Mucosa of stomach (tissue), 1 donor: ENCODE measurements around the gene GNA12.

ENCODE experiments used
- H3K27me3 ChIP-seq: one replicate; pipeline ENCODE4 v1.7.0; 2013; ENCODE audit warnings: mild to moderate bottlenecking, low read length; ENCODE audit not compliant: control insufficient read depth, insufficient read depth
- H3K36me3 ChIP-seq: one replicate; pipeline ENCODE4 v1.7.0; 2013; ENCODE audit warnings: low read length; ENCODE audit not compliant: control insufficient read depth, insufficient read depth
- H3K4me1 ChIP-seq: one replicate; pipeline ENCODE4 v1.7.0; 2013; ENCODE audit warnings: mild to moderate bottlenecking, low read length; ENCODE audit not compliant: control insufficient read depth, insufficient read depth
- H3K4me3 ChIP-seq: one replicate; pipeline ENCODE4 v1.7.0; 2013; ENCODE audit warnings: low read length
- H3K9ac ChIP-seq: one replicate; pipeline ENCODE4 v1.7.0; 2013; ENCODE audit warnings: mild to moderate bottlenecking, low read length, moderate library complexity
- H3K9me3 ChIP-seq: one replicate; pipeline ENCODE4 v1.7.0; 2013; ENCODE audit warnings: mild to moderate bottlenecking, low read length, moderate library complexity; ENCODE audit not compliant: control insufficient read depth
- donor health status: Pancreatic carcinoma.

The GNA12 gene

DNA sequence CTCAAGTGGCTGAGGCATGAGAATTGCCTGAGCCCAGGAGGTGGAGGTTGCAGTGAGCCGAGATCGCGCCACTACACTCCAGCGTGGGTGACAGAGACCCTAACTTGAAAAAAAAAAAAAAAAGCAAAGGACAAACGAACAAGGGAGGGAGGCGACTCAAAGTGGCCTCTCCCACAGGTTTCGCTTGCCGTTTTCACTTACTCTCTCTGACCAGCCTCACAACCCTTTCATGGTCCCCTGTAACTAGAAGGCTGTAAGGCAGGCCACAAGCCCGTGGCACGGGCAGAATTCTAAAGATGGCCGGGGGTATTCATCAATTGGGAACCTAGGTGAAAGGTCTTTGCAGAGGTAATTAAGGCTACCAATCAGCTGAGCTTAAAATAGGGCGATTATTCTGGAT is 25.5 kb downstream of the GNA12 start:
- peaks cover 16% of the 10 kb centered on the region for H3K4me1 ChIP-seq
- H3K27me3 ChIP-seq, result no peaks in the 10 kb centered on the region
- no peak overlapping the region for H3K4me3 ChIP-seq
- no peaks in the 10 kb centered on the region for H3K9me3 ChIP-seq
- H3K36me3 ChIP-seq, result no peaks in the 10 kb centered on the region
- H3K9ac ChIP-seq, result no peak overlapping the region

DNA sequence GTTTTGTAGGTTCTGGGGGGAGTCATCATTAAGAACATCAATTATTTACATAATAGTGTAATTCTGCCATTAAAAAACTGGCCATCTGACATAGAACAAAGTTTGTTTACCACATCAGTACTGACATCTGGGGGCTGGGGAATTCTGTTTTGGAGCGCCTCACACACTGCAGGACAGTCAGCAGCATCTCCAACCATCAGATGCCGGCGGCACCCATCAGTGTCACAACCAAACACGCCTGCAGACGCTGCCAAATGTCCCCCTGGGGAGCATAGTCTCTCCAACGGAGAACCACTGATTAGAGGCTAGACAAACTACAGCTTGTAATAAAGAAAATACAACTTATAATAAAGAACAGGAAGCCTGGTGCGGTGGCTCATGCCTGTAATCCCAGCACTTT is 26.0 kb downstream of the GNA12 start:
- Histone ChIP-seq H3K9ac (no peak overlapping the region), H3K9me3 (no peaks in the 10 kb centered on the region), H3K27me3 (no peaks in the 10 kb centered on the region), H3K36me3 (no peaks in the 10 kb centered on the region), H3K4me1 (peaks cover 11% of the 10 kb centered on the region), H3K4me3 (no peak overlapping the region)

DNA sequence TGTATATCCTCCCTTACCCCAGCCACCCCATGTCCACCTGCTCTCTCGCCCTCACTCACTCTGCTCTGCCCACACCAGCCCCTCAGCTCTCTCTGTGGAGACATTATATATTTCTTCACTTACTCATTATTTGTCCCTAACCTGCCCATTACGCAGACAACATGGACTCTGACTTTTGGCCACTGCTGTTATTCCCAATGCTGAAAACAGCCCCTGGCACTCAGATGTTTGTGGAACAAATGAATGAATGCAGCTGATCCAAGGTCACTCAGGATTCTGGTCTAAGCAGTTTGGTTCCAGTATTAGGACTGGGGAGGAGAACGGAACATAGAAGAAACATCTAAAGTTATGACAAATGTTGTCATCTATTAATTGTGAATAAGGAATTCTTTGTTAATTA is 26.7 kb downstream of the GNA12 start:
- Histone ChIP-seq H3K27me3 (no peaks in the 10 kb centered on the region), H3K9me3 (no peaks in the 10 kb centered on the region), H3K4me1 (peaks cover 8% of the 10 kb centered on the region), H3K36me3 (no peaks in the 10 kb centered on the region), H3K9ac (no peak overlapping the region), H3K4me3 (no peak overlapping the region)

DNA sequence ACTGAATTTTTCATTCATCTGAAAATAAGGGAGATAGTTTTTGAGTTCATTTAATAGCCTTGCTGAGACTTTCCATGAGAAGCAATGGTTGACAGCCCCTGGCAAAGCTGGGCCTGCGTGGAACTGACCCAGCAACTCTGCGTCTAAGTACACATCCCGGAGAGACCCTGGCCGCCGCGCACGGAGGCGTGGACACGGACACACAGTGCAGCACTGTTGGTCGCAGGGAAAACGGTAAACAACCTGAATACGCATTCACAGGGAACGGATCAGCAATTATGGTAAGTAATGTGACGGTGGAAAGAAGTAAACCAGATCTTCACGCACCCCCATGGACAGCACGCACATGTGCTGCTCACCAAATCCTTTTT is 28.2 kb downstream of the GNA12 start:
- H3K4me1 ChIP-seq, result no peaks in the 10 kb centered on the region
- H3K36me3 ChIP-seq, result no peaks in the 10 kb centered on the region
- H3K9ac ChIP-seq, result no peak overlapping the region
- no peaks in the 10 kb centered on the region for H3K9me3 ChIP-seq
- no peak overlapping the region for H3K4me3 ChIP-seq
- H3K27me3 ChIP-seq, result no peaks in the 10 kb centered on the region

DNA sequence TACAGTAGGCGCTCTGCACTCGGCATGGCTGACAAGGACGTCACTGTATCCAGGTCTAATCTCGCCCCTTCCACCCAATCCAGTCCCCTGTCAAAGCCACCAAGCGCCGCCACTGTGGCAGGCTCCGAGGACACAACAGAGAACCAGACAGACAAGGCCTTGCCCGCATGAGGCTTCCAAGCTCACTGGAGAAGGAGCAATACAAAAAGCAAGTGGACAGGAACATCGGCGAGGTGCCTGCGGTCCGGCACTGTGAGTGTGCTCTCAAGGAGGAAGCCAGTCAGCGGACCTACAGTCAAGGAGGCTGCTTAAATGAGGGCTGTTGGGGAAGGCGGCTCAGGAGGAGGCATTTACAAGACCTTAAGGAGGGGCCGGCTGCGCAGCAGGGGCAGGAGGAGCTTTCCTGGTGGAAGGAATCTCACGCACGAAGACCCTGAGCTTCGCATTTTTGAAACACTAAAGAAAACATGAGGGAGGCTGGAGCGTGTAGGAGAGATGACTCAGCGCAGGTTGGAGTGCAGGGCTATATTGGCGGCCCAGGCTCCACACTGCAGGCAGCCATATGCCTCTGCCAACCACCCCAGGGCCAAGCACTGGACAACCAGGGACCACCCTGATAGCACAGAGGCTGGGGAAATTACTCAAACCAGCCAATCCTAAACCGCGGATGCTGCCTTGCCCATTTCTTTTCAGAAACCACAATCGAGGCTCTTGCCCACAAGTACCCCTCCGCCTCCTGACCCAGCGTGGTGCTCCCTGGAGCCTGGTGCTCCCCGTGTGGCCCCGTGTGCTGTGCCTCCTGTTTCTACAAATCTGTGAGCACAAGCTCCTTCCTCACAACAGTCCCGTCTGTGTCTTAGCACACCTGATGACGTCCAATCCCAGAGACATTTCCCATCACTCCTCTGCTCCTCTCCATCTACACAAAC is 28.9 kb downstream of the GNA12 start:
- H3K36me3 ChIP-seq, result no peaks in the 10 kb centered on the region
- H3K9ac ChIP-seq, result no peak overlapping the region
- H3K27me3 ChIP-seq, result no peaks in the 10 kb centered on the region
- no peaks in the 10 kb centered on the region for H3K9me3 ChIP-seq
- H3K4me3 ChIP-seq, result no peak overlapping the region
- H3K4me1 ChIP-seq, result no peaks in the 10 kb centered on the region

DNA sequence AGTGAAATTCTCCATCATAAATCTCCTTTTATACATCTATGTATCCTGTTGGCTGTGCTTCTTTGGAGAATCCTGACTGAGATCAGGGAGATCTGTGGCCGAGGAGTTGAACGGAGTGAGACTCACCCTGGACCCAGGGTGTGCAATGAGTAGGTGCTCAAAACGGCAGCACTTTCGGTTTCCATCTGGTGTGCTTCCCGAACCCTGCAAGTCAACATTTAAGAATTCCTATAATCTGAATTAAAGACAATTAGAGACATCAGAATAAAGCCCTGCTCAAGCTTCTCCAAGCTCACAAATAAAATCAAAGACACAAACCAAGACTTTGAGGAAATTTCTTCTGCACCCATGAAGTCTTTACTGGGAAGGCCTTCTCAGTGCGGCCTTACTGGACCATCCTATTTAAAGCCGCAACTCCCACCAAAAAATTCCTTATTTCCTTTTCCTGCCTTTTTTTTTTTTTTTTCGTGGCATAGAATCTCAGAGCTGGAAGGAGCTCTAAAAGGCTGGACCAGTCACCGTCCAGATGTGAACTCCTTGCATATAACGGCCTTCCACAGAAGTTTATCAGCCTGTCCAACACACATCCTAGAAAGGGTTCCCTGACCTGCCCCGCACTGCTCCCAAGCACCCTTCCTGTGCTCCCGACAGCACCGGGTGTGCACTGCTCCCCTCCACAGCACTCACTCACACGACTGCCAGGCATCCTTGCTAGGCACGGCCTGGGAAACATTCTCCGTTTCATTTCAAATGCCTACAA is 29.7 kb downstream of the GNA12 start:
- no peaks in the 10 kb centered on the region for H3K4me1 ChIP-seq
- H3K36me3 ChIP-seq, result no peaks in the 10 kb centered on the region
- no peak overlapping the region for H3K4me3 ChIP-seq
- no peaks in the 10 kb centered on the region for H3K27me3 ChIP-seq
- H3K9me3 ChIP-seq, result no peaks in the 10 kb centered on the region
- H3K9ac ChIP-seq, result no peak overlapping the region

DNA sequence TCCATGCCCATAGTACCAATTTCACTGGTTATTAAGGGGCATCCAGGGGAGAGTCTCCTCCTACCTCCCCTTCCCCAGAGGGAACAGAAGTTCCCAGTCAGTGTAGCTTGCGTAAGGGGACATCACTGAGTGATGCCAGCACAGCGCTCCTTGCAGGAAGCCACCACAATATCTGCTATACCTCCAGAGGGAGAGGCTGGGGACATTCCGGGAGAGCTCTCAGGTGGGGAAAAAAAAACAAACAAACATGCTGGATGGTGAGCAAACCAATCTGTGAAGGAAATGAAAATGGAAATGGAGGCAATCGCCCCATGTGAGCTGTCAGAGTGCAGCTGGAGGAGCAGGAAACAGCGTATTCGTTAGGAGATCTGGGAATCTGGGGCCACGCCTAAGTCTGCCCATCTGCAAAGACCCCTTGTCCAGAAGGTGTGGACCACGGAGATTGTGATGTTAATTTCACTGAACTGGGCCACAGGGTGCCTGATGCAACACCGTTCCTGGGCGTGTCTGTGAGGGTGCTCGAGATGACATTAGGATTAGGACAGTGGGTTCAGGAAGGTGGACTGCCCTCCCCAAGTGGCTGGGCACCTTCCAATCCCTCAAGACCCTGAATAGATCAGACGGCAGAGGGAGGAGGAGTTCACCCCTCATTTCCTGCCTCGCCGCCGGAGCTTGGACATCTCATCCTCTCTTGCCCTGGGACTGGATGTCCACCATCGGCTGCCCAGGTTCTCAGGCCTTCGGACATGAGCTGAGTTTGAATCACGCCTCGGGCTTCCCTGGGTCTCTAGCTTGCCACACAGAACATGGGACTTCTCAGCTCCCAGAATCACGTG is 30.5 kb downstream of the GNA12 start:
- Histone ChIP-seq H3K4me3 (no peak overlapping the region), H3K4me1 (no peaks in the 10 kb centered on the region), H3K27me3 (no peaks in the 10 kb centered on the region)

DNA sequence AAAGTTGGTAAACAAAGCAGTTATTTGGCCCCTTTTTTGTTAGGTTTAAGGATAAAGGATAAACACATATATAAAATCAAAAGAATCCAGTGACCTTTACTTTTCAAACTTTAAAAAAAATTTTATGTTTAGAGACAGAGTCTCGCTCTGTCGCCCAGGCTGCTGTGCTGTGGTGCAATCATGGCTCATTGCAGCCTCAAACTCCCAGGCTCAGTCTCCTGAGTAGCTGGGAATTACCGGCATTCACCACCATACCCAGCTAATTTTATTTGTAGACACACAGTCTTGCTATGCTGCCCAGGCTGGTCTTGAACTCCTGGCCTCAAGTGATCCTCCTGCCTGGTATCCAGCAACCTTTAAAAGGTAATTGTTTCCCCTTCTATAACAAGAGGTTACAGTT is 31.3 kb downstream of the GNA12 start:
- H3K36me3 ChIP-seq, result no peaks in the 10 kb centered on the region
- no peaks in the 10 kb centered on the region for H3K4me1 ChIP-seq
- no peak overlapping the region for H3K4me3 ChIP-seq
- H3K9ac ChIP-seq, result no peak overlapping the region
- H3K27me3 ChIP-seq, result no peaks in the 10 kb centered on the region
- no peaks in the 10 kb centered on the region for H3K9me3 ChIP-seq

More for the DNA sequence above, 30.5 kb downstream of the GNA12 start:
- Histone ChIP-seq H3K9ac (no peak overlapping the region), H3K9me3 (no peaks in the 10 kb centered on the region), H3K36me3 (no peaks in the 10 kb centered on the region)

DNA sequence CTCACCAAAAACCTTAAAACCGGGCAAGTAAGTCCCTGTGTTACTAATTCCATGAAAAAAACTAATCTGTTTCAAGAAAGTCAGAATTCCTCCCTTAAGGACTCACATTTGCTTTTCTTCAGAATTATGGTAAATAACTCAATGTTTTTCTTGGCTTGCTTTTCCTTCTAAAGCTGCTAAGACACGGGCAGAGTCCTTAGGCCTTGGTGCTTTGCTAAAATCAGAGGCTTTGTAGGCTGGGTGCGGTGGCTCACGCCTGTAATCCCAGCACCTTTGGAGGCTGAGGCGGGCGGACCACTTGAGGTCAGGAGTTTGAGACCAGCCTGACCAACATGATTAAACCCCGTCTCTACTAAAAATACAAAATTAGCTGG is 32.0 kb downstream of the GNA12 start:
- no peaks in the 10 kb centered on the region for H3K9me3 ChIP-seq
- peak overlapping the region; percentile 36 for H3K9ac ChIP-seq
- no peaks in the 10 kb centered on the region for H3K36me3 ChIP-seq
- H3K4me1 ChIP-seq, result no peaks in the 10 kb centered on the region
- H3K27me3 ChIP-seq, result no peaks in the 10 kb centered on the region
- H3K4me3 ChIP-seq, result no peak overlapping the region

DNA sequence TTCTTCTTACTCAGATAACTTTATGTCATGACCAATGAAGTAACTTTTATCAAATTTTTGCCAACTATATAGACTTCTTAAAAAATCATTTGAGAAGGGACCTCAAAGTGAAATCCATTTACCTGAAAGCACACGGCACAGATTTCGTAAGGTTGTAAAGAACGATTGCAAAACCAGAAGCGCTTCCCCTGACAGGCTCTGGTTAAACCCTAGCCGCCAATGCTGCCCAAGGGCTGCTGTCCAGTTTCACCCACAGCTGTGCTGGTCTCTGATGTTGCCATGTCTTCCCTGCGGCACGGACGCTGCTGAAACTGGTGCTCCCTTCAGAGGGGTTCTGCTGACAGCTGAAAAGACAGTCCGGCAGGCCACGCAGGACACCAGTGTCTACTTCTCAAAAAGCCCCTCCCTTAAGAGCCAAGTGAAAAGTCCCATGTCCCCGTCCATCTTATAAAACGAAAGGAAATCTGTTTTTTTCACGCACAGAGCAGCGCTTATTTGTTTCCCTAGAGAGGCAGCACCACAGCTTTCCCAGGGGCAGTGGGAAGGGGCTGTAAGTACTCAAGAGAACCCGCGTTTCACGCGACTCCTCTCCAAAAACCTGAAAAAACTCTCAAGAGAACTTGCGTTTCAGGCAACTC is 32.5 kb downstream of the GNA12 start:
- H3K4me3 ChIP-seq, result no peak overlapping the region
- no peaks in the 10 kb centered on the region for H3K9me3 ChIP-seq
- H3K4me1 ChIP-seq, result no peaks in the 10 kb centered on the region
- H3K36me3 ChIP-seq, result no peaks in the 10 kb centered on the region
- H3K27me3 ChIP-seq, result no peaks in the 10 kb centered on the region
- H3K9ac ChIP-seq, result peak overlapping the region; percentile 36

DNA sequence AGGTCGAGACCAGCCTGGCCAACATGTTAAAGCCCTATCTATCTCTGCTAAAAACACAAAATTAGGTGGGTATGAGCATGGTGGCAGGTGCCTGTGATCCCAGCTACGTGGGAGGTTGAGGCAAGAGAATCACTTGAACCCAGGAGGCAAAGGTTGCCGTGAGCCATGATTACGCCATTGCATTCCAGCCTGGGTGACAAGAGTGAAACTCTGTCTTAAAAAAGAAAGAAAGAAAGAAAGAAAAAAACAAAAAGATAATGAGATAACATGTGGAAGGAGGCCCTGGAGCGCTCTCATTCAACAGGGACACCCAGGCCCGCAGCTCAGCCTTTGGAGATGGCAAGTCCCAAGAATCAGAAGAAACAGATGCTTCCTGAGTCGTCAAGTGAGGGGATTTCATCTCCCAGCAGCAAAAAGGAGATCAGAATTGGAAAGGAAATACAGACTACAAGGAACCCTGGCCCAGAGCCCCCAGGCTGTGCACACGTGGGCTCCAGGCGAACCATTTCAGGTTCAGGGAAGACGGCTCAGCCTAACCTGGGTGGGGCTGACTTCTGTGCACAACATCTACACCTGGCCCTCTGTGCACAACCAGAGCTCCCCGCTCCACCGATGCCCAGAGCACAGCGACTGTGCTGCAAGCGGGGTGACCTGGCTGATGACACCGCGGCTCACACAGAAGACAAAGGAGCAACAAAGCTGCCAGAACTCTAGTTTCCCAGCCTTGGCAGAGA is 33.3 kb downstream of the GNA12 start:
- no peaks in the 10 kb centered on the region for H3K4me1 ChIP-seq
- H3K27me3 ChIP-seq, result no peaks in the 10 kb centered on the region
- no peaks in the 10 kb centered on the region for H3K9me3 ChIP-seq
- H3K36me3 ChIP-seq, result no peaks in the 10 kb centered on the region
- H3K4me3 ChIP-seq, result no peak overlapping the region
- no peak overlapping the region for H3K9ac ChIP-seq
